Fibroblast of gingiva (primary cell): ENCODE measurements around the gene RPP21.

Experiments used
- DNase-seq: peaks from one replicate; pipeline ENCODE4 v3.0.0-alpha.2; 2011; ENCODE audit warnings: low read depth

RPP21 gene

DNA sequence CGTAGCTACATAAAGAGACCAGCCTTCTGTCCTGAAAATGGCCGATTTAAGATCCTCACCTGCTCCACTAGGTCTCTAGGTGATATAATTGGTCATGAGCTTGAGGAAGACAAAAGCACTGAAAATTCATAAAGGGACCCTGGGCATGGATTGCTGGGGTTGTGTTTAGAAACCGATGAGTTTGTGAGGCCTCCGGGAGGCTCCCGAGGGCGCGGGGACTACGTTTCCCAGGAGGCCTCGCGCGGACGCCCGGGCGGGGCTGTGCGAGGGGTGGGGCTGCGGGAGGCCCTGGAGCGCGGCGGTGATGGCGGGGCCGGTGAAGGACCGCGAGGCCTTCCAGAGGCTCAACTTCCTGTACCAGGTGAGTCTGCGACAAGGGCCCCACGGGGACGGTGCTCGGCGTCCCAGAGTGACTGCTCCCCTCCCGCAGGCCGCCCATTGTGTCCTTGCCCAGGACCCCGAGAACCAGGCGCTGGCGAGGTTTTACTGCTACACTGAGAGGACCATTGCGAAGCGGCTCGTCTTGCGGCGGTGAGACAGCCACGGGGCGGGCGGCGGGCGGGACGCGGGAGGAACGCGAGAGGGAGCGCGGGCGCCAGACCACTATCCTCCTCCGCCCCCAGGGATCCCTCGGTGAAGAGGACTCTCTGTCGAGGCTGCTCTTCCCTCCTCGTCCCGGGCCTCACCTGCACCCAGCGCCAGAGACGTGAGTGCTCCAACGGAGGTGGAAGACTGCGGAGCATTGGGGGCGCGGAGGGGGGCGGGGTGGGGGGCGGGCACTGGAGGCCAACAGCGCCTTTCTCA, at the start of gene RPP21:
TSS of gene RPP21 (plus strand) at position 289 of the 804 bp plus-strand sequence. CDS start at position 305, 16 bp downstream.
- DNase-seq, result peak; percentile 74

DNA sequence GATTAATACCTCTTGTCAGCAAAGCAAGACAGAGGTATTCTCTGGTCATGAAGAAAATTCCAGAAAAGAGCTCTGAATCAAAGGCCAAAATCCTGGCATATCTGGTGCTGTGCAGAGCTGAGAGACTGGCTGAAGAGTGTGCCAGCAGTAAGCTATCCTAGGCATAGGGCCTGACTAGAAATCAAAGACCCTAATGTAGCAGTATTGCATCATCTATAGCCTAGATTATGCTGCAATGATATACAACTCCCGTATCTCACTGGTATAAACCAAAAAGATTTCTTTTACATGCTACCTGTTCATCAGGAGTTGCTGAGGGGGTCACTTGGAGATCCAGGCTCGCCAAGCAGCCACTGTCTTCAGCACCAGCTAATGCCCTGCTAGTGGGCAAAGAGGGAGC, 49.1 kb upstream of the RPP21 start:
- no peak for DNase-seq

DNA sequence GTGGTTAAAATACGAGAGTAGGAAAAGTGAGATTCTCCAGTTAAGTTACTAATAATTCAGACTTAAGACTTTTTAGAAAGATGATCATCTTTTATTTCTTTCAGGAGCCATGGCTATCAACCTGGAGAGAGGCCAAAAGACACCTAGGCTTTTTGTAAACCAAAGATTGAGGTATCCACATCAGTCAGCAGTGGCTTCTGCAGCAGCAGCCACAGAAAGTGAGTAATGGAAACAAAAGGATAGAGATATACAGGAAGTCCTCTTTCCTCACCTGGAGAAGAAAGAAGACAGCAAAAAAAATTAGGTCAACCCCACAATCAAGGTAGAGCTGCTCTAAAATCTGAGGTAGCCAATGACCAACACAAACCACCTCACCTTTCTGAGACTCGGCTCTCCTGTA, 41.0 kb upstream of the RPP21 start:
- DNase-seq, result no peak

DNA sequence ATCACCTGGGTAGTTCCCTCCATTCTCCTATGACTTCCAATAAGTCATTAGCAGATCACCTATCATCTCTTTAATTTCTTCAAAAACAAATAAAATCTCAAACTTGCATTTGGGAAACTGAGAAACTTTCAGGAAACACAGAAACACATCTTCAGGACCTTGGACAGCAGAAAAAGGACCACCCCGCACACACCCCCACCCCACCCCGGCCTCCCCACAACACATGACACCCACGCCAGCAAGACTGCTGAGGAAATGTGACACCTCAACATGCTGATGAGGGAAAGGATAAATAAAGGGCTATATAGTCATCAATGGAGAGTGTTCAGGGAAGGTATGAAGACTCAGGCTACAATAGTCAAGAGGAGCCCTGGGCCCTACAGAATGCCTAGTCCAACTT, 33.9 kb upstream of the RPP21 start:
- DNase-seq, result no peak

DNA sequence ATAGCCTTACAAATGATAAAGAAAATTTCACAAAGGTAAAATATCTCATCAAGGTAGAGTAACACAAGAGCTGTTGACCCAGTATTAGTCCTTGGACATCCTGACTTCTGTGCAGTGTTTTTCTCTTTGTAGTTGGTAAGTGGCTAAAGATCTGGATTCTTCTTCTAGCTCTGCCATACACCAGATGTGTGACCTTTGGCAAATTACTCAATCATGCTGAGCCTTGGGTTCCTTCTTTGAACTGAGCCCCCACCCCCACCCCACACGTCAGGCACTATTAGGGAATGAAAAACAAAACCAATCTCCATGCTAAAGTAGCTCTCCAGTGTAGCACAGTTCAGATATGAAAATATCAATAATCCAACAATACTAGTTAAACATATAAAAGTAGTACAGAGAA, 33.3 kb upstream of the RPP21 start:
- peak; percentile 50 for DNase-seq

DNA sequence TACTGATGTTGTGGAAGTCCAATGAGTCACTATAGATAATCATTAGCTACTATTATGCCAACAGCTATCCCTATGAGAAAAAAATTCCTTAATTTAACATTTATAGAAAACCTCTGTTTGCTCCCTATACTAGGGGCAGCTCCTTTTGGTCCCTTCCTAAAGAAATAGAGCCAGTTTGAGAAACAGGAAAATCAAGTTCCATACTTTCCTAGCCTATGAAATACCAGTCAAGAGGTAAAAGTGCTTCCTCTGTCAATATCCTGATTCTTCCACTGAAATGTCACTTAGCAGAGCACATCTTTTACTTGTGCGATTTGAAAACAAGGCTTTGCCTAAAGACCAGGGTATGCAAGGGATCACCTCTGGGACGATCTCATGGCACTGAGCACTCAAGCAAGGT, 32.7 kb upstream of the RPP21 start:
- DNase-seq, result no peak

DNA sequence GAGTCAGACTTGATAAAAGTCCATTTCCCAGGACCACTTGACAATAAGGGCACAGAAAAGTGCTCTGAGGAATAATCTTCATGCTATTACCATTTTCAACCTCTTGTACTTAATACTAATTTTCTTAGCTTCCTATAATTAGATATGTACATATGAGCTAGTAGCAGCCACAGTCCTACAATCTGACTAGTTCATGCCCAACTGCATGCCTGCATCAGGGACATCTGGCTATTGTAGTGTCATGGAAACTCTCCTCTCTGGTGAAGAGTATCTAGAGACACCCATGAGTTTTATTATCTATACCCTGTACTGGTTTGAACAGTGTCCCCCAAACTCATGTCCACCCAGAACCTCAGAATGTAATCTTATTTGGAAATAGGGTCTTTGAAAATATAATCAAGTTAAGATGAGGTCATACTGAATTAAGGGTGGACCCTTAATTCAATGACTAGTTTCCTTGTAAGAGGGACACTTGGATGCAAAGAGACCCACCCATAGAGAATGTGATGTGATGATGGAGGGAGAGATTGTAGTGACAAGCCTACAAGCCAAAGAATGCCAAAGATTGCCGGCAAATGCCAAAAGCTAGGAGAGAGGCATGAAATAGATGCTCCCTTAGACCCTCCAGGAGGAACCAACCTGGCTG, 32.2 kb upstream of the RPP21 start:
- DNase-seq, result no peak

DNA sequence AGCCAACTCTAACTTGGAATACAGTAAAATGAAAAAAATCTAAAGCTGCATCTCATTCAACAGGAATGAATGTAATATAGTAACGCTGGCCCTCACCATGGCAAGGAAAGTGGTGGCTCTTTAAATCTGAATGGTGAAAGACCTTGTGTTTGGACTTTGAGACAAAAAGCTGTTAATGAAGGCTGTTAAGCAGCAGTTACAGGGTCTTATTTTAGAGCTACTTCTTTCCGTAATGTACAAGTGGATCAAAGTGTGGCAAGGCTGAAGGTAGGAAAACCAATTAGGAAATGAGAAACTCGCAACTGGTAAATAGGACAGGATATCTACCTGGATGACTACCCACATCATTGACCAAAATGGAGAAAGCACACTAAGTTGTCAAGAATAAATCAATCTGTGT, 29.8 kb upstream of the RPP21 start:
- no peak for DNase-seq

DNA sequence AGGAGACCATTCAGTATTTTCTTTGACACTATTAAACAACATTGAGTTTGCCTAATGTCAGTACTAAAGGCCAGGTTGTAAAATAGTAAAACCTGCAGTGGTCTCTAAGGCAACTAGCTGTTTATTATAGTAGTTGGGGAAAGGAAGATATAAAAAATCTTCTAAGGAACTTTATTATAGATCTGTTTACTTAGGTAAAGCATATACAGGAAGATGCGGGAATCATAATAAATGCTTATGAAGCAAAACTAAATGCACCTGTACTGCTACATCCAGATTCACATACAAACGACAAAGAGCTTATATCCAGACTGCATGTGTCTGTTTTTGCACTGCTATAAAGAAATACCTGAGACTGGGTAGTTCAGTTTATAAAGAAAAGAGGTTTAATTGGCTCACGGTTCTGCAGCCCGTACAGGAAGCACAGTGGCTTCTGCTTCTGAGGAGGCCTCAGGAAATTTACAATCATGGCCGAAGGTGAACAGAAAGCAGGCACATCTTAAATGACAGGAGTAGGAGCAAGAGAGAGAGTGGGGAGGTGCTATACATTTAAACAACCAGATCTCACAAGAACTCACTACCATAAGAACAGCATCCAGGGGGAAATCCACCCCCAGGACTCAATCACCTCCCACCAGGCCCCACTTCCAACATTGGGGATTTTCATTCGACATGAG, 26.9 kb upstream of the RPP21 start:
- DNase-seq, result no peak

DNA sequence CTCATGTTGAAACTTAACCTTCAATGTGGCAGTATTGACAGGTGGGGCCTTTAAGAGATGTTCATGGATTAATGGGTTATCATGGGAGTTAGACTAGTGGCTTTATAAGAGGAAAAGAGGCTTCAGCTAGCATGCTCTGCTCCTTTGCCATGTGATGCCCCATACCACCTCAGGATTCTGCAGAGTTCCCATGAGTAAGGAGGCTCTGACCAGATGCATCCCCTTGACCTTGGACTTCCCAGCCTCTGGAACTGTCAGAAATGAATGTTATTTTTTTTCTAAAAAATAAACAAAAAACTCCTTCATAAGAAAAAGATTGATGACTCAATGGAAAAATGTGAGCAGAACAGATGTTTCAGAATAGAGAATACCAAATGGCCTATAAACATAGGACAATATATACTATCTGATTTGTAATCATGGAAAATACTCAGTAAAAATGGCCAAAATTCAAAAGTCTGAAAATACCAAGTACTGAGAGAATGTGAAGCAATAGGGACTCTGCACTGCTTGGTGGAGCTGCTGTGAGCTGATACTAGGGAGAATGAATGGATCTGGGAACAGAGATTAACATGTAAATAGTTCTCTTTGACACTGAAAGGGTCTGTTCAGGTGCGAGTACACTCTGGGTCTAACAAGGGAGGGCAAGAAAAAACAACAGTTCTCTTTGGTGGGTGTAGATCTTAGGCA, 25.7 kb upstream of the RPP21 start:
- peak; percentile 42 for DNase-seq

DNA sequence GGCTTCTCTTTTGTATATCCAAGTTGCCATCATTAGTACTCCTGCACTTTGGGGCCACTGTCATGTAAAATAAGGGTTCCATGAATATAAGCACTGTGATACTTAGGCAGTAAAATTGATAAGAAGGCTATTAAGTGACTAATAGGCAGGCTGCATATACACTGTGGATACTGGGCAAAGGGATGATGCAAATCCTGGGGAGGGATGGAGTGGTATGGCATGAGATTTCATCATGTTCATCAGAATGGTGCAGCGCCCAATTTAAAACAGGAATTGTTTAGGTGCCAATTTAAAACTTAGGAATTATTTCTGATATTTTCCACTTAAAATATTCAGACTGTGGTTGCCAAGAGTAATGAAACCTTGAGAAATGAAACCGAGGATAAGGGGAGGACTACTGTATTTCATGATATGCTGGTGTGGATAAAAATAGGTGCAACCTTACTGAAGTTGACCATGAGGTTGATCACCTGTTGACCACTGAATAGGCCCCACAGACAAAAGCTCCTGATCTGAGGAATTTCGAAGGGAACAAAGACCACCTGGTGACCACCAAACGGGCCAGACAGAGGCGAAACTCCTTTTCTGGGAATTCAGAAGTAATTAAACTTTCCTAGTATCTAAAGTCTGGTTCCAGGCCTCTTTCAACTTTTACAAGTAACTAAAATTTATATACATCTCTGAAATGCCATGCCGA, 23.1 kb upstream of the RPP21 start:
- DNase-seq, result peak; percentile 8

DNA sequence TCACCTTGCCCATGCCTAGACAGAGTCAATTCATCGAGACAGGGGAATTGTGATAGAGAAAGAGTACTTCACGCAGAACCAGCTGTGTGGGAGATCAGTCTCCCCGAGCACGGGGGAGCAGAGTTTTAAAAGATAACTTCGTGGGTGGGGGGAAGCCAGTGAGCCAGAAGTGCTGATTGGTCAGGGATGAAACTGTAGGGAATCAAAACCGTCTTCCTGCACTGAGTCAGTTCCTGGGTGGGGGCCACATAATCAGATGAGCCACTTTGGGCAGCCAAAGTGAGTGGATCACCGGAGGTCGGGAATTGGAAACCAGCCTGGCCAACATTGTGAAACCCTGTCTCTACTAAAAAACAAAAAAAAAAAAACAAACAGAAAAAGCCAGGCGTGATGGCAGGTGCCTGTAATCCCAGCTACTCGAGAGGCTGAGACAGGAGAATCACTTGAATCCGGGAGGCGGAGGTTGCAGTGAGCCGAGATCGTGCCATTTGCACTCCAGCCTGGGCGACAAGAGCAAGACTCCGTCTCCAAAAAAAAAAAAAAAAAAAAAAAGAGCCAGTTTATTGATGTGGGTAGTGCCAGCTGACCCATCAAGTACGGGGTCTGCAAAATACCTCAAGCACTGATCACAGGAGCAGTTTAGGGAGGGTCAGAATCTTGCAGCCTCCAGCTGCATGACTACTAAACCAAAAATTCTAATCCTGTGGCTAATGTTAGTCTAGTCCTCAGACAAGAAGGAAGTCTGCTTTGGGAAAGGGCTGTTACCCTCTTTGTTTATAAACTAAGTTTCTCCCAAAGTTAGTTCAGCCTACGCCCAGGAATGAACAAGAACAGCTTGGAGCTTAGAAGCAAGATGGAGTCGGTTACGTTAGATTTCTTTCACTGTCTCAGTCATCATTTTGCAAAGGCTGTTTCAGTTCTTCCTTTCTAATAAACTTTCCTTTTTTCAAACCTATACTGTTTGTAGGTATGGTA, 22.1 kb upstream of the RPP21 start:
- peak; percentile 56 for DNase-seq

DNA sequence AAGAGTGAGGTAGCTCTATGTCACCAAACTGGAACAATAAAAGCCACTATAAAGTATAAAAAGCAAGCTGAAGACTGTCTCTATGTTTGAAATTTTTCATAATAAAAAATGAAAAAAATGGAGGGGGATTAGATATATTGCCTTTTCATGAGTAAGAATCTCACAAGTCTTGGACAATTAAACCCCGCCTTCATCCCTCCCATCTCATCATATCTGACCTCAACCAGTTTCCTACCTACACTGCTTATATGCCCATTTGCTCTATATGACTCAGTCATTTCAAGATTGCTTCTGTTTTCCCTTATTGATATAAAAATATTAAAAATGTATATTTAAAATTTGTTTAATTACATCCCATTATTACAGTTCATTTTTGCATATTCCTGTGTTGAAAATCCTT, 21.1 kb upstream of the RPP21 start:
- no peak for DNase-seq

DNA sequence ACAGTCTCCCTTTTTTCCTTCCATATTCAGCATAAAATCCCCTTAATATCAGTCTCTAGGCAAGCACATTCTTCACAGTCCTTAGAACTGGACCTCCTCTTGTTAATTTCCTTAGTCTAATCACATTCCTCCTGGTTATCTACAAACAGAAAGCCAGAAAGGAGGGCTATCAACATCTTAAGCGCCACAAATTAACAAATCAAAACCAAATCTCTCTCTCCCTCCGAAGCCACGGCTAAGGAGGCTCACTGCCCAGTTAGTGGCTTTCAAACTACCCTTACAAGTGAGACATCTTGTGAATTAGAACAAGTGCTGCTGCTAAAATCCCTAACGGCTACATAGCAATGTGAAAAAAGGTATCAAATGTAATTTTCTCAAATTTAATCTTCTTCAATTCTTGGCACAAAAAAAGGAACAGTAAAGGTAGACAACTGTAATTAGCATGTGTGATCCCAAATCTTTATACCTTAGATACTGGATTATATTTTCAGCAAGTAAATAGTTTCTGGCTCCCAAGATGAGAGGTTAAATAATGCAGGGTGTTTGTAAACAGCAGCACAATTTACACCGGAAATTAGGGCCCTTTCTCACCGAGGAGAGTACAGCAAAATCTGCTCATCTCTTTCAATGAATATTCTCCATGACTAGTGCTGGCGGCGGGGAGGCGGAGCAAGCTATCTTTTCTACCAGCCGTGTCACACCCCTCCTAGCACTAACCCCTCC, 19.6 kb upstream of the RPP21 start:
- DNase-seq, result peak; percentile 32

DNA sequence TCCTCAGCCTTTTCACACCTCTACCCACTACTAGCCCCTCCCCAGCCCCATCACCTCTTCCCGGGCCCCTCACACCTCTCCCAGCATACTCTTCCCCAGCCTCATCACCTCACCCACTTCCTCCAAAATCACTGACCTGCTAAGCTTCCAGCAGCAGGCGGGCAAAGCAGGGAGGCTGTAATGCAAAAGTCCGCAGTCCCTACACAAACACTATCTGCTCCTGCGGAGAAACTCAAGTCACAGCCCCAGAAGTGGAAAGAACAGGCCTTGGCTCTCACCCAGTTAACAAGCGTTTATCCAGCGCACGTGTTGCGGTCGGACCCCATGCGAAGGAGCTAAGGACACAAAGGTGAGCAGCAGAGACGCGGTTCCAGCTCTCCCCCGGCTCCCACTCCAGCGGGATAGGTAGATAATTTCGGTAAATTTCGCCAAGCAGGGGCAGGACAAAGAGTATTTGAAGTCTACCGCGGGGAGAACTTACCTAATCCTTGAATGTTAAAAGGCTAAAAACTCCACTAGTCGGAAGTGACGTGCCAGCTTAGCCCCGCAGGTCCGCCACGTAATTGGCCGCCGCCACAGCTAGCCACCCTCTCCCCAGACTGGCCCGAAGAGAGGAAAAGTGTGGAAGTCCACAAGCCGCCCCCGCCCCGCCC, 19.0 kb upstream of the RPP21 start:
- no peak for DNase-seq

DNA sequence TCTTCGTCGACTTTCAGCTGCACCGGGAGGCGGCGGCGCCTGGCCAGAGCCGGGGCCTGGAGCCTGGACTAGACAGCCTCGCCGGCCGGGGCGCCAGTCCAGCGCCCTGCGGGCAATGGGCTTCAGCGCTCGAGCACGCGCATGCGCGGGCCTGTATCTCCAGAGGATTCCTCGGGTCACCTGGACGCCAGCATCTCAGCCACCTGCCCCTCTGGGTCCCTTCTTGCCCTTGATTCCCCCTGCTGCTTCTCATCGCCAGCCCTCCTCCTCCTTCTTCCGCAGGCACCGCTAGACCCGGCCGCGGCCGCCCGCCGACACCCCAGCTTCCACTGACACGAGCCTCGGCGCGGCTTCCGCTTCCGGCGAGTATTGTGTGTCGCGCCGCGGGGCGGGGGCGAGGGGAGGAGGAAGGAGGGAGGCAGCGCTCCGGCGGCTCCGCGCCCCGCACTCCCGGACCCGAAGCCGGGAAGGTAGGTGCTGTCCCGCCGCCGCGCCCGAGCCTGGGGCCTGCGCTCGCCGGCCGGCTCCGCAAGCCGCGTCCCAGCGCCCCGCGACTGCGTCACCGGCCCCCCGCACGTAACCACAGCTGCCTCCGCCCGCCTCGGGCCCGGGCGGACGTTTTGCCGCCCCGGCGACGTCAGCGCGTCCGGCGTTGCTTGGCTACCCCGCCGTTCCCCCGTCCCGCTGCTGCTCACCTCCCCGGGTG, 18.3 kb upstream of the RPP21 start, which contains the start of gene TRIM39:
TSS of gene TRIM39 (plus strand) at position 402 of the 706 bp plus-strand sequence. CDS start 2,391 bp downstream, outside the sequence.
- peak; percentile 82 for DNase-seq

DNA sequence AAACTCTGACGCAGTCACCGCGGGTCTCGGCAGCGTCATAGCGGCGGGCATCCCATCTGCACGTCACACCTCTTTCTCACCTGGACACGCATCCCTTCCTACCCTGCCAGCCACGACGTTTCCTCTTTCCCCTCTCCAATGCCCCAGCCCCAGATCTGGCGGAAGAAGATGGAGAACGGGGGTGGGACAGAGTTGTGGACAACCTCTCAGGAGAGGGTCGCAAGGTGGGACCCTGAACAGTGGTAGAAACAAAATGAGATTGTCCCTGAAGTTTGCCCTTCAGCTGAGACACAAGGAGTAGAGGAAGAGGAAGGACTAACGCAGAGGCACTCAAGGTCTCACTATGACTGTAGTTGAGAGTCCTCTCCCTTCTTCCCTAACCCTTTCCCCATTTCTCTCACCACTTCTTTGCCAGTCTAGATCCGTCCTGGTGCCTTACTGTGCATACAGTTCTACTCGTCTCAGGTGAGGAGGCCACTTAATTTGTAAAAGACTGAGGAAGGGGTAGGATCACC, 17.7 kb upstream of the RPP21 start:
- DNase-seq, result no peak

DNA sequence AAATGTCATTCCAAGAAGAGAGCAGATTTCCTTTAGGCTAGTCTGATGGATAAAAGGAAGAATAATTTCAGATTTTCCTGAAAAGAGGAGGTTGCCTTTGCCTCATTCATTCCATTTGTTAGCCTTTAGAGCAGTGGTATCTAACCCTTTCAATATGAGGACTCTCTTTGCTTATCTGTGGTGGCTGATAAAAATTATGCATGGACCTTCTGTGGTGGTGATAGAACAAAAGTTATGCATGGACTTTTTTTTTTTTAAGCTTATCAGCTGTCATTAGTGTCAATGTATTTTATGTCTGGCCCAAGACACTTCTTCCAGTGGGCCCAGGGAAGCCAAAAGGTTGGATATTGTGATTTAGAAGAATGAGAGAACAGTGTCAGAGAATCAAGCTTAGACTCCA, 16.6 kb upstream of the RPP21 start:
- DNase-seq, result no peak
